Mucosa of rectum (tissue), 2 donors: ENCODE results near the gene TRAK2.
"Not testable (repeated sequence)": the region's sequence is repeated elsewhere in the genome, so short reads cannot be mapped to it uniquely, and the experiment has no call there.

Experiments
- H3K27ac ChIP-seq, 2 donors: one replicate each; pipeline ENCODE4 v1.7.0; 2013; ENCODE audit warnings: inconsistent platforms in 2 of 2, low read depth in 2 of 2, low read length in 2 of 2
- H3K27me3 ChIP-seq, 2 donors: one replicate each; pipeline ENCODE4 v1.7.0; 2013; ENCODE audit warnings: low read length in 2 of 2; ENCODE audit not compliant: control insufficient read depth in 2 of 2, insufficient read depth in 2 of 2
- H3K36me3 ChIP-seq, 2 donors: one replicate each; pipeline ENCODE4 v1.7.0; 2013; ENCODE audit warnings: low read length in 2 of 2; ENCODE audit not compliant: control insufficient read depth in 2 of 2, insufficient read depth in 2 of 2
- H3K4me1 ChIP-seq, 2 donors: one replicate each; pipeline ENCODE4 v1.7.0; 2013; ENCODE audit warnings: low read length in 2 of 2, mild to moderate bottlenecking in 1 of 2; ENCODE audit not compliant: control insufficient read depth in 2 of 2, insufficient read depth in 2 of 2
- H3K4me3 ChIP-seq, 2 donors: one replicate each; pipeline ENCODE4 v1.7.0; 2013; ENCODE audit warnings: low read length in 2 of 2
- H3K9ac ChIP-seq, 2 donors: one replicate each; pipeline ENCODE4 v1.7.0; 2013; ENCODE audit warnings: low read length in 2 of 2, low read depth in 1 of 2, mild to moderate bottlenecking in 1 of 2
- H3K9me3 ChIP-seq, 2 donors: one replicate each; pipeline ENCODE4 v1.7.0; 2013; ENCODE audit warnings: low read length in 2 of 2; ENCODE audit not compliant: control insufficient read depth in 2 of 2
- donor health status: healthy.
- donor health status: Normal muscosa, but diverticular disease.

Gene TRAK2

DNA sequence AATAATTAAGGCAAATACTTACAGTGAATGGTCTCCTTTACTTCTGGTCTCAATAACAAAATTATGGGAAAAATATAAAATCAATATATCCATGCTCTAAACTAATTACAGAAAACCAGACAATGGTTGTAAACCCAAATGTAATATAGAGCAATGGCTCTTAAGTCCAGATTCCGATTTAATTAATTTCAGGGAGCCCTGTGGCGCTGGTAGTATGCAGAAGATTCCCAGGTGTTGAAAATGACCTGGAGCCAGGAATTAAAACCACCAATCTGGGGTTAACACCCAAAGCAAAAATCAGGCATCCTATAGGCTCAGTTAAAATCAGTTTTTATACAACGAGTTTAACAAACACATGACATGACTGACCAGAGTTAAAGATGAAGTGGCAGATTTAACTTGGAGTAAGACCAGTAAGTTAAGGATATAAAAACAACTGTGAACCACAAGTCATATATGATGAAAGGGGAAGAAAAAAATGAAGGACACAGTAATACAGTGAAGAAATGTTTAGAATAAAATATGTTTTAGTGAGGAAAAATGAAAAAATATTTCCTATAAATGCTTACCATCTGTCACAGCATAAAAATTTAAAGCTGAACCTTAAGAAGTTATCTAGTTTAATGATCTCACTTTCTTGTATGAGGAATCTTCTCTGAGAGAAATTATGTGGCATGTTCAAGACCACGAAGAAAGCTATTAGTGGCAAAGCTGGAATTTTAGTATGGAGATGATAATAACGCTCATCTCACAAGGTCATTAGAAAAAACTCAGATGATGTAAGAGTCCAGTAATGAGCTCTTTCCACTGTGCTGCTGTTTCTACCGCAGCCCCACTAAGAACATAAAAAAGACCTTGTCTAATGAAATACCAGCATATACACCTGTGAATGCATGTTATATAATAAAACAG lies 48.4 kb downstream of the TRAK2 start:
- peaks cover 5% of the 10 kb centered on the region in 2 donors for H3K4me1 ChIP-seq

GRCh38 chr2:201401815-201402214 lies 49.4 kb downstream of the TRAK2 start:
- H3K4me1 ChIP-seq = peaks cover 4 to 5% of the 10 kb centered on the region in 2 donors
- H3K36me3 ChIP-seq = peaks cover 15 to 23% of the 10 kb centered on the region in 2 donors
- H3K4me3 ChIP-seq = no peak overlapping the region

More for the DNA sequence above, 48.4 kb downstream of the TRAK2 start:
- H3K4me3 ChIP-seq = no peak overlapping the region
- H3K27me3 ChIP-seq = no peaks in the 10 kb centered on the region
- no peak overlapping the region for H3K27ac ChIP-seq
- H3K36me3 ChIP-seq = peaks cover 6 to 12% of the 10 kb centered on the region in 2 donors
- H3K9ac ChIP-seq = no peak overlapping the region
- no peaks in the 10 kb centered on the region for H3K9me3 ChIP-seq

DNA sequence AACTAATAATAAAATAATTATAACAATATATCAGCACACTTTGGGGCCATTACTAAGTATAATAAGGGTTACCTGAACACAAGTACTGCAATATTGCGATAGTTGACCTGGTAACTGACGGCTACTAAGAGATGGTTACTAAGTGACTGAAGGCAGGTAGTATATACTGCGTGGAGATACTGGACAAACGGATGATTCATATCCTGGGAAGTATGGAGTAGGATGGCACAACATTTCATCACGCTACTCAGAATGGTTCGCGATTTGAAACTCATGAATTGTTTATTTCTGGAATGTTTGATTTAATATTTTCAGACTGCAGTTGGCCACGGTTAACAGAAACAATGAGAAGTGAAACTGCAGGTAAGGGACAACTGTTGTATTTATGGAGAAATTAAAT lies 54.7 kb downstream of the TRAK2 start:
- H3K9ac ChIP-seq = no peak overlapping the region
- H3K36me3 ChIP-seq = peaks cover 54% of the 10 kb centered on the region in 2 donors
- H3K4me1 ChIP-seq = no peaks in the 10 kb centered on the region
- H3K4me3 ChIP-seq = no peak overlapping the region
- no peak overlapping the region for H3K27ac ChIP-seq
- no peaks in the 10 kb centered on the region for H3K9me3 ChIP-seq
- no peaks in the 10 kb centered on the region for H3K27me3 ChIP-seq

More at GRCh38 chr2:201401815-201402214, 49.4 kb downstream of the TRAK2 start:
- Histone ChIP-seq H3K9me3 (no peaks in the 10 kb centered on the region), H3K27me3 (no peaks in the 10 kb centered on the region), H3K9ac (no peak overlapping the region), H3K27ac (no peak overlapping the region)

DNA sequence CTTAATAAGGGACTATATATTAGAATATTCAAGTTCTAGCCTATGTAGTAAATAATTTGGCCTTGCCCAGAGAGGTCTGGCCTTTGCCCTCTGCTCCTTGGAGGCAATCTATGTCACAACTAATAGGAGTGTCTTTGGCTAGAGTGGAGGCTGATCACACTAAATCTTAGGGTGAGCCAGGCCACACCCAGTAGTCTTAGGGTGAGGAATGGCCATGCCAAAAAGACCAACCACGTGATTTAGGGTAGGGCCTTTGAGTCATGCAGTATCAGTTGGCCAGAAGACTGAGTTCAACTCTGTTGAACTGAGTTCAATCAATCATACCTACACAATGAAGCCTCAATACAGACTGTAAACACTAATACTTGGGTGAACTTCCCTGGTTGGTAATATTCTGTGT lies 68.1 kb downstream of the TRAK2 start:
- Histone ChIP-seq H3K4me3 (no peak overlapping the region), H3K27ac (no peak overlapping the region), H3K27me3 (no peaks in the 10 kb centered on the region), H3K36me3 (peaks cover 40 to 49% of the 10 kb centered on the region in 2 donors), H3K4me1 (peaks cover 0 to 9% of the 10 kb centered on the region in 2 donors), H3K9me3 (no peaks in the 10 kb centered on the region), H3K9ac (no peak overlapping the region)

GRCh38 chr2:201378496-201379397 lies 72.5 kb downstream of the TRAK2 start:
- H3K9ac ChIP-seq = no peak overlapping the region
- peaks cover 23 to 28% of the 10 kb centered on the region in 2 donors for H3K36me3 ChIP-seq
- H3K9me3 ChIP-seq = no peaks in the 10 kb centered on the region
- H3K27ac ChIP-seq = no peak overlapping the region
- no peak overlapping the region for H3K4me3 ChIP-seq
- peaks cover 0 to 7% of the 10 kb centered on the region in 2 donors for H3K4me1 ChIP-seq
- H3K27me3 ChIP-seq = no peaks in the 10 kb centered on the region

- no peaks in the 10 kb centered on the region for H3K9me3 ChIP-seq
- no peak overlapping the region for H3K4me3 ChIP-seq
- H3K9ac ChIP-seq = no peak overlapping the region
- H3K27me3 ChIP-seq = no peaks in the 10 kb centered on the region
- H3K36me3 ChIP-seq = peaks cover 15 to 25% of the 10 kb centered on the region in 2 donors
- H3K4me1 ChIP-seq = no peaks in the 10 kb centered on the region
- no peak overlapping the region for H3K27ac ChIP-seq
Measured at GRCh38 chr2:201377218-201377617, 74.0 kb downstream of the TRAK2 start.

- Histone ChIP-seq H3K4me3 (no peak overlapping the region), H3K9ac (no peak overlapping the region), H3K9me3 (no peaks in the 10 kb centered on the region), H3K4me1 (no peaks in the 10 kb centered on the region), H3K36me3 (peaks cover 0 to 2% of the 10 kb centered on the region in 2 donors), H3K27ac (no peak overlapping the region), H3K27me3 (no peaks in the 10 kb centered on the region)
Measured at GRCh38 chr2:201369775-201370174, 81.5 kb downstream of the TRAK2 start.

GRCh38 chr2:201369318-201369717 lies 81.9 kb downstream of the TRAK2 start:
- not testable (repeated sequence) for H3K27me3 ChIP-seq, H3K36me3 ChIP-seq, H3K9me3 ChIP-seq, H3K9ac ChIP-seq, H3K4me1 ChIP-seq, H3K4me3 ChIP-seq, H3K27ac ChIP-seq

GRCh38 chr2:201366146-201366545 lies 85.1 kb downstream of the TRAK2 start:
- Histone ChIP-seq H3K9ac (no peak overlapping the region), H3K27me3 (no peaks in the 10 kb centered on the region), H3K27ac (no peak overlapping the region), H3K4me3 (no peak overlapping the region), H3K4me1 (no peaks in the 10 kb centered on the region), H3K36me3 (peaks cover 3 to 13% of the 10 kb centered on the region in 2 donors), H3K9me3 (no peaks in the 10 kb centered on the region)
